Prostate gland (tissue), 2 donors: ENCODE measurements around the gene INIP. TPM values are rescaled to one million over a fixed set of nuclear protein-coding genes. Genes with fewer than 3 reads are reported as not detected.

Experiments
- DNase-seq: peaks from one replicate; pipeline ENCODE4 v3.0.0-alpha.2; 2019; ENCODE audit warnings: low spot score
- H3K27ac ChIP-seq, 2 donors: fragments of 200-600 bp; sonication (generic); 2 replicates each; pipeline ENCODE4 v1.5.1; 2017 to 2019
- H3K27me3 ChIP-seq: fragments of 200-600 bp; sonication (generic); replicated peaks from 2 replicates; pipeline ENCODE4 v1.5.1; 2019; ENCODE audit not compliant: insufficient read depth
- H3K36me3 ChIP-seq, 2 donors: fragments of 200-600 bp; sonication (generic); 1 replicate in 1 of 2; 2 replicates in 1 of 2; pipeline versions ENCODE4 v1.5.1 to v1.8.1; 2017 to 2019
- H3K4me1 ChIP-seq: fragments of 200-600 bp; sonication (generic); replicated peaks from 2 replicates; pipeline ENCODE4 v1.5.1; 2019
- H3K4me3 ChIP-seq, 2 donors: fragments of 200-600 bp; sonication (generic); 2 replicates each; pipeline ENCODE4 v1.5.1; 2017 to 2019
- H3K9me3 ChIP-seq: fragments of 200-600 bp; sonication (generic); 2 replicates; pipeline ENCODE4 v1.5.1; 2017
- POLR2A ChIP-seq: fragments of 450-650 bp; IDR thresholded peaks from one replicate; pipeline ENCODE4 v1.6.1; 2016; ENCODE audit warnings: antibody characterized with exemption, mild to moderate bottlenecking
- POLR2AphosphoS5 ChIP-seq: sonication (generic); formaldehyde crosslinking; IDR thresholded peaks from one replicate; pipeline ENCODE4 v1.6.1; 2017; ENCODE audit warnings: antibody characterized with exemption
- WGBS: methylation state at CpG from one replicate; pipeline ENCODE4 v1.1.5; 2018; 5-methylcytosine and 5-hydroxymethylcytosine counted together
- intact Hi-C: fragments of 100-400 bp; cut with DNase I; formaldehyde crosslinking; loops from one replicate; pipeline ENCODE4 v1.14.2; 2022
- total RNA-seq, 2 donors: library from RNA; depleted of rRNA; stranded (reverse); fragments of >200 nt; gene quantifications; one replicate each; pipeline ENCODE4 v1.1.0, GENCODE V29; 2016
- TF ChIP-seq, protein P1 (sequence below), 4 experiments: fragments of 200-600 bp in 2 of 4; fragments of 450-650 bp in 2 of 4; sonication (generic) in 2 of 4; IDR thresholded peaks; 1 replicate in 3 of 4; 2 replicates in 1 of 4; pipeline ENCODE4 v1.5.1; 2016 to 2019; ENCODE audit warnings: antibody characterized with exemption in 4 of 4, mild to moderate bottlenecking in 2 of 4, moderate library complexity in 2 of 4

Gene INIP
- total RNA-seq, 2 donors from 2014 or later: 21.0 to 36.6 TPM

DNA sequence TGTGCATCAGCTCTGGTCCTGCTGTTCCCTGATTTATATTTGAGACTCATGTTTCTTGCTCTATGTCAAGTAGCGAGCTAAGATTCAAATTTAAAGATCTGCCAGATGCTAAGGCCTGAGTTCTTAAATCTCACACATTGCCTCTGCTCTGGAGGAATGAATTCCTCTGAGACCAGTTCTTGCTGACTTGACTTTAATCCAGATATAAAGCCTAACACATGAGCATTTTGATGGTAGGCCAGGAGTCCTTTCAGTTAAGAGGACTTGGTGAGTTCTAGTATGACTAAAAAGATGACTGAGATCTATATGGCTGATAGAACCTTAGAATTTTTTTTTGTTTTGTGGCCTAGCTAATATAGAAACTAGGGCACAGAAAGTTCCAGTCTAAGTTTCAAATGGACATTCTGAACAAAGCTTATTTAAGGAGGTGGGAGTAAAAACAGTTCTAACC lies 1.3 kb upstream of the INIP start:
- Histone ChIP-seq H3K27ac (no peak overlapping the region), H3K9me3 (no peaks in the 10 kb centered on the region), H3K4me1 (no peaks in the 10 kb centered on the region), H3K36me3 (no peaks in the 10 kb centered on the region), H3K27me3 (no peaks in the 10 kb centered on the region), H3K4me3 (no peak overlapping the region)
- TF ChIP-seq, protein P1, sequence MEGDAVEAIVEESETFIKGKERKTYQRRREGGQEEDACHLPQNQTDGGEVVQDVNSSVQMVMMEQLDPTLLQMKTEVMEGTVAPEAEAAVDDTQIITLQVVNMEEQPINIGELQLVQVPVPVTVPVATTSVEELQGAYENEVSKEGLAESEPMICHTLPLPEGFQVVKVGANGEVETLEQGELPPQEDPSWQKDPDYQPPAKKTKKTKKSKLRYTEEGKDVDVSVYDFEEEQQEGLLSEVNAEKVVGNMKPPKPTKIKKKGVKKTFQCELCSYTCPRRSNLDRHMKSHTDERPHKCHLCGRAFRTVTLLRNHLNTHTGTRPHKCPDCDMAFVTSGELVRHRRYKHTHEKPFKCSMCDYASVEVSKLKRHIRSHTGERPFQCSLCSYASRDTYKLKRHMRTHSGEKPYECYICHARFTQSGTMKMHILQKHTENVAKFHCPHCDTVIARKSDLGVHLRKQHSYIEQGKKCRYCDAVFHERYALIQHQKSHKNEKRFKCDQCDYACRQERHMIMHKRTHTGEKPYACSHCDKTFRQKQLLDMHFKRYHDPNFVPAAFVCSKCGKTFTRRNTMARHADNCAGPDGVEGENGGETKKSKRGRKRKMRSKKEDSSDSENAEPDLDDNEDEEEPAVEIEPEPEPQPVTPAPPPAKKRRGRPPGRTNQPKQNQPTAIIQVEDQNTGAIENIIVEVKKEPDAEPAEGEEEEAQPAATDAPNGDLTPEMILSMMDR (IDR thresholded peaks at IDR 0.05): no peak
- no peak for TF ChIP-seq POLR2A
- TF ChIP-seq POLR2AphosphoS5: no peak
- intact Hi-C loops: loop anchor here (5.0 to 10.0 kb wide), 5 partner anchors 33 to 384 kb away; partner anchors contain the start of genes HSDL2, KIAA1958, PTBP3 and SNX30
- 88% methylated on average over 1 of the region's 1 CpG for WGBS
- no peak for DNase-seq

GRCh38 chr9:112712678-112713077 lies 5.2 kb downstream of the INIP start:
- Histone ChIP-seq H3K27ac (no peak overlapping the region), H3K27me3 (no peaks in the 10 kb centered on the region), H3K9me3 (no peaks in the 10 kb centered on the region), H3K36me3 (no peaks in the 10 kb centered on the region), H3K4me3 (no peak overlapping the region), H3K4me1 (no peaks in the 10 kb centered on the region)
- WGBS: 99% methylated on average over 3 of the region's 3 CpGs
- intact Hi-C loops: loop anchor here (10.0 kb wide), 3 partner anchors 228 to 378 kb away; partner anchors contain the start of genes HSDL2, KIAA1958 and PTBP3
- TF ChIP-seq POLR2A (no peak), POLR2AphosphoS5 (no peak)
- TF ChIP-seq, protein P1 (IDR thresholded peaks at IDR 0.05): no peak
- DNase-seq: no peak

DNA sequence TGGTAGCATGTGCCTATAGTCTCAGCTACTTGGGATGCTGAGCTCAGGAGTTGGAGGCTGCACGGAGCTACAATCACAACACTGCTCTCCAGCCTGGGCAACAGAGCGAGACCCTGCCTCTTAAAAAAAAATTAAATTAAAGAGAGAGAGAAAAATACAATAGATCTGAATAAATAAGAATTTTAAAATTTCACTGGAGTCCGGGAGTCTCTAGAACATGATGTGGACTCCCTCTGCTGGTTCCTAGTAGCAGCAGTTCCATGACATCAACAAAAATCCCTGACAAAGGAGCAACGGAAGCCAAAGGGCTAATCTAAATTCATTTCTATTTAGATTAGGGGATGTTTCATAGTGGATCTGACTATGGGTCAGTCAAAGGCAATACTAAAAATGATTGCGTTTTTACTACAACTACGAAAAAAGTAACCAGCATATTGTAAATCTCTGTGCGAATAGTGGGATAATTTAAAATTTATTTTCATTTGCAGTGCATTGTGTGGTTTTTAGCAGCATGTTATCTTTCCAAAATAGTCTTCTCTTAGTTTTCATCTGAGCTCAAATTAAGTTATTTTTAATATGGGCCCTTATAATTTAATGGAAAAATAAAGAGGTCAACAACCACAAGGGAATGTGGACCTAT lies 6.7 kb downstream of the INIP start:
- DNase-seq: no peak
- Histone ChIP-seq H3K36me3 (no peaks in the 10 kb centered on the region), H3K4me3 (no peak overlapping the region), H3K9me3 (no peaks in the 10 kb centered on the region), H3K27me3 (no peaks in the 10 kb centered on the region), H3K27ac (no peak overlapping the region), H3K4me1 (no peaks in the 10 kb centered on the region)
- intact Hi-C loops: loop anchor here (10.0 kb wide), 3 partner anchors 226 to 376 kb away; partner anchors contain the start of genes HSDL2, KIAA1958 and PTBP3
- TF ChIP-seq POLR2AphosphoS5: no peak
- TF ChIP-seq, protein P1 (IDR thresholded peaks at IDR 0.05): peak in 2 of 4 experiments; percentile 20 to 24
- 80% methylated on average over 7 of the region's 7 CpGs for whole genome bisulfite sequencing

- Histone ChIP-seq H3K27me3 (no peaks in the 10 kb centered on the region), H3K9me3 (no peaks in the 10 kb centered on the region), H3K27ac (no peak overlapping the region), H3K4me1 (no peaks in the 10 kb centered on the region), H3K4me3 (no peak overlapping the region), H3K36me3 (no peaks in the 10 kb centered on the region)
- 47% methylated on average over 6 of the region's 6 CpGs for WGBS
- intact Hi-C loops: loop anchor here (10.0 kb wide), 2 partner anchors 261 to 611 kb away; no protein-coding TSS in a partner anchor
- no peak for TF ChIP-seq POLR2AphosphoS5
- TF ChIP-seq, protein P1 (IDR thresholded peaks at IDR 0.05): peak in 3 of 4 experiments; percentile 22 to 45 (median 44)
- DNase-seq: peak; percentile 27
Observed at GRCh38 chr9:112705768-112706427, 12.0 kb downstream of the INIP start.
